ENCODE results near the gene PSMG4.

DNA sequence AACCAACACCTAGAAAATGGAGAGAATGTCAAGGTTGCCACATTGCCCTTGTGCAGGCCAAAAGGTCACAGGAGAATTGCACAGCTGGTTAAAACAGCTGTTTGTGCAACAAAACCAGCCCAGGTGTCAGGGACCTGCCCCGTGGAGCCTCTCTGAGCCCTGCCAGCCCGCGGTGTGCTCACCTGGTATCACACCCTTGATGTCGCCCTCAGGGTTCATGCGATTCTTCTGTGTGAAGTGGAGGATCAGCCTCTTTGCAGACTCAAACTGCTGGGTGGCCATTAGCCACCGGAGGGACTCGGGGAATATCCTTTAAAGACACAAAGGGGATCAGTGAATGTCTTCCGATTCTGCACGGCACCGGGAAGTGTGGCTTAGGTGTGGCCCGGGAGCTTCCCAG is 39.2 kb downstream of the PSMG4 start:
- TF ChIP-seq, protein P1, sequence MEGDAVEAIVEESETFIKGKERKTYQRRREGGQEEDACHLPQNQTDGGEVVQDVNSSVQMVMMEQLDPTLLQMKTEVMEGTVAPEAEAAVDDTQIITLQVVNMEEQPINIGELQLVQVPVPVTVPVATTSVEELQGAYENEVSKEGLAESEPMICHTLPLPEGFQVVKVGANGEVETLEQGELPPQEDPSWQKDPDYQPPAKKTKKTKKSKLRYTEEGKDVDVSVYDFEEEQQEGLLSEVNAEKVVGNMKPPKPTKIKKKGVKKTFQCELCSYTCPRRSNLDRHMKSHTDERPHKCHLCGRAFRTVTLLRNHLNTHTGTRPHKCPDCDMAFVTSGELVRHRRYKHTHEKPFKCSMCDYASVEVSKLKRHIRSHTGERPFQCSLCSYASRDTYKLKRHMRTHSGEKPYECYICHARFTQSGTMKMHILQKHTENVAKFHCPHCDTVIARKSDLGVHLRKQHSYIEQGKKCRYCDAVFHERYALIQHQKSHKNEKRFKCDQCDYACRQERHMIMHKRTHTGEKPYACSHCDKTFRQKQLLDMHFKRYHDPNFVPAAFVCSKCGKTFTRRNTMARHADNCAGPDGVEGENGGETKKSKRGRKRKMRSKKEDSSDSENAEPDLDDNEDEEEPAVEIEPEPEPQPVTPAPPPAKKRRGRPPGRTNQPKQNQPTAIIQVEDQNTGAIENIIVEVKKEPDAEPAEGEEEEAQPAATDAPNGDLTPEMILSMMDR (IDR thresholded peaks at IDR 0.05; ENCODE audit: insufficient read depth, low read length, poor library complexity, severe bottlenecking): no peak
- TF ChIP-seq EZH2phosphoT487 (conservative IDR thresholded peaks at IDR 0.05; ENCODE audit: low read length): no peak
